Urothelium cell line (cell line): ENCODE data around the gene ZBTB47.
A peak's percentile ranks its signal among the peaks of the same experiment; 100 is the strongest.

ENCODE experiments used
- DNase-seq: peaks from one replicate; pipeline ENCODE4 v3.0.0; 2011; ENCODE audit warnings: low spot score, mixed read lengths
- FAIRE-seq: peaks from 2 replicates; lab custom pipeline; 2011; peaks lifted over from hg19 to GRCh38; lab: Jason Lieb, UNC

The ZBTB47 gene

DNA sequence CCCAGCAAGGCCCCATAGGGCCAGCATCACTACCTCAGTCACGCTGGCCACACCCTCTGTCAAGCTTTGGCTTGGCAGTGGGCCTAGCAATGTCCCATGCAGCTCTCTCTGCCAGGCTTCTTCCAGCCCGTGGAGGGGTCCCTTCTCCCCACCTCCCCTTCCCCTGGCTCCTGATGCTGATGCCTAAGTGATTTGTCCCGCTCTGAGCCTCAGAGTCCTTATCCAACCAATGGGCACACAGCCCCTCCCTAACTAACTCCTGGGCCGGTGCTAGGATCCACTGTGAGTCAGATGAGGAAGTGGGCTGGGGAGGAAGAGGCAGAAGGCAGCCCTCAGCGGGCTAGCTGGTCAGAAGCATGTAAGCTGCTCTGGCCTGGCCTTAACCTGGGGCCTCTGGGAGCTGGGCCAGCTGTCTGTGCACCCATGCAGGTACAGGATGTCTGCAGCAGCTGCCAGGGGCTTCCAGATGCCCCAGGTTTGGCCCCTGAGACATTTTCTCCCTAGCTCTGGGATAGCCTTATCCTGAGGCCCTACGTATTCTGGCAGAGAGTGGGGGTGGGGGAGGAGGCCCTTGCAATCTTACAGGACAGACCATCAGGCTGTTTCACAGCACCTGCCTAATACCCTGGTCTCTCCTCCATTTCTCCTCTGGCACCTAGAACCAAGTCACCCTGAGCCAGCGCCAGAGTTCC is 740 bp upstream of the ZBTB47 start:
- peak; percentile 88 for FAIRE-seq
- peak; percentile 85 for DNase-seq

DNA sequence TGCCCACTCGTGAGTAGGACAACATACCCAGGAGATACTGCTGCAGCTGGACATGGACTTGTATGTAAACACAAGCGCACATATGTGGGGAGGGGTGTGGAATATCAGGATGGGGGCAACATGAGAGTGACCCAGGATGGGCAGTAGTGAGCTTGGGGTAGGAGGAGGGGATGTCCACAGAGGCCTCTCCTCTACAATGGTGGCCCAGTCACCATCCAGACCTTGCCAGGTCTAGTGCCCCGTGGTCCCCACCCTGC is 266 bp upstream of the ZBTB47 start:
- DNase-seq (no peak), FAIRE-seq (no peak)

DNA sequence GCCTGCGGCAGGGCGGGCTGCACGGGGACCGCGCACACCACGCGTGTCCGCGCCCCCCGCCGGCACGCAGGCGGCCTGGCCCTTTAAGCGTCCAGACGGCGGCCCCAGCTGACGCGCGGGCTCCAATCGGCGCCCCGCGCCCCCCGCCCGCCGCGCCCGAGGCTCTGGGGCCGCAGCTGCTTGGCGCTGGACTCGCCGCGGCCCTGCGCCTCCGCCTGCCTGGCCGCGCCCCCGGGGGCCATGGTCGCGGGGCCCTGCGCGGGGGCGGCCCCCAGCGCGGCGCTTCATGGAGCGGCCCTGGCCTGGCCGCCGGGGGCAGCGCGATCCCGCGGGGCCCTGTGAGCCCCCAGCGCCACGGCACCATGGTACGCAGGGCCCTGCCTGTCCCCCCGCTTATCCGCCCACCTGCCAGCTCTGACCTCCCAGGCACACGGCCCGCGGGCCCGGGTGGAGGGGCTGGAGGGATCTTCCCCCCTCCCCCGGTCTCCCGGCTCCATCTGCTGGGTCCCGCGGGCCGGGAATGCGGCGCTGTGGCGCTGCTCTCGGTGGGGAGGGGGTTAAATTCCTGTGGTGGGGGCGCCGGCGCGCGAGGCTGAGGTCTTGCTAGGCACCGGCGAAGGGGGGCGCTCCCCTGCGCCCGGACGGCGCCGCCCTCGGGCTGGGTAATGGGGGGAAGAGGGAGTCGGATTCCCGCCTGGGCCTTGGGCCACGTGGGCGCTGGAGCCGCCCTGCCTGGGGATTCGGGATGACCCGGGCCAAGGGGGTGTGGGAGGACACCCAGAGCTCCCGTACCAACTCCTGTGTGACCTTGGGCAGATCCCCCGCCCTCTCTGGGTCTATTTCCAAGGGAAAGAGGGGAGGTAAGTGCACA is 1.1 kb downstream of the ZBTB47 start:
- DNase-seq = peak; percentile 71

DNA sequence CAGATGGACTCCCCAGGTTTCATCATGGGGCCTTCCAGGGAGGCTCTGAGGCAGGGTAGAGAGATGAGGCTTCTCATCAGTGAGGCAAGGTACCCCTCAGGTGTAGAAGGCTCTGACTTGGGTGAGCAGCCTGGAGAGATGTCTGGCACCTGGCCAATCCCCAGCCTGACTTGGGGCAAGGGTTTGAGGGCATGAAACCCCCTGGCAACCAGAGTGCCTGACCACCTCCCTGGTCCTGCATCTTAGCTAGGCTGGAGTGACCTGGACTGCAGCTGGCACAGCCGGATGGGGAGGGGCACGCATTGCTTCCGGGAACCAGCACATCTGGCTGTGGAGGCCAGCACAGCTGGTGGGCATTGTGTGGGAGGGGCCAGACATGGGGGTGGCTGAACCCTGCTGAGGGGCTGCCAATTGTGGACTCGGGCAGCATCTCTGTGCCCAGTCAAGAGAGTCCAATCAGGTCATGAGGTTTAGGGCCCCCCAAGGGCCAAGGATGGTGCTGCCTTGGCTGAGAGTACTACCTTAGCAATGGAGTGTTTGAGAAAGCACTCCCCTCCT is 1.9 kb downstream of the ZBTB47 start:
- FAIRE-seq (peak; percentile 93), DNase-seq (no peak)

More for the DNA sequence above, 1.1 kb downstream of the ZBTB47 start:
- FAIRE-seq = peak; percentile 74

DNA sequence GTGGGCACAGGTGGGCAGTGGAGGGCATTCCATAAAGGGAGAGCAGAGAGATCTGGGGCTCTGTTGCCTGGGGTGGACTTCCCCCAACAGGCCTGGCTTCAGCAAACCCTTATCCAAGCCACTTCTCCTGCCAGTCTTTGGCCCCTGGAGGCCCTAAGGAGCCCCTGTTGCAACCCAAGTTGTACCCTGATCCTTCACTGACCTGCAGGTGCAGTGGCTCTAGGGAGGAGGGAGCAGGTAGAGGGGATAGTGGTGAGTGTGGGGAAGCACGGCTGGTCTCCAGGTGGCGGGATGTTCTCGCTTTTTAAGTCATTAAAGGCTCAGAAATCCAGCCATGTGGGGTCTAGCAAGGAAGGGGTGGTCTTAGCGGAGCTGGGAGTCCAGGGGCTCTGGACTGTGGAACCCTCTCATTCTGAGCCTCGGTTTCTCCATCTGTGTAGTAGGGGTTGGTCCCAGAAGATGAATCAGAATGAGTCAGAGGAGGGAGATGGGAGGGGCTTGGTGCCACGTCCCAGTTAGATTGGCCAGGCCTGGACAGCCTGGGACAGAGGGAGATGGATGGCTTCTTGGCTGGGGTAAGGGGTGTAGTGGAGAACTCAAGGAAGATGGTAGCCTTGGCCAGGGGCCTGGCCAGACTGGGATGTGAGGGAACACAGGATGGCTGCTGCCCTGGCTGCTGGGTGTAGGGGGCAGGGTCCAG is 2.6 kb downstream of the ZBTB47 start:
- FAIRE-seq (no peak), DNase-seq (no peak)

DNA sequence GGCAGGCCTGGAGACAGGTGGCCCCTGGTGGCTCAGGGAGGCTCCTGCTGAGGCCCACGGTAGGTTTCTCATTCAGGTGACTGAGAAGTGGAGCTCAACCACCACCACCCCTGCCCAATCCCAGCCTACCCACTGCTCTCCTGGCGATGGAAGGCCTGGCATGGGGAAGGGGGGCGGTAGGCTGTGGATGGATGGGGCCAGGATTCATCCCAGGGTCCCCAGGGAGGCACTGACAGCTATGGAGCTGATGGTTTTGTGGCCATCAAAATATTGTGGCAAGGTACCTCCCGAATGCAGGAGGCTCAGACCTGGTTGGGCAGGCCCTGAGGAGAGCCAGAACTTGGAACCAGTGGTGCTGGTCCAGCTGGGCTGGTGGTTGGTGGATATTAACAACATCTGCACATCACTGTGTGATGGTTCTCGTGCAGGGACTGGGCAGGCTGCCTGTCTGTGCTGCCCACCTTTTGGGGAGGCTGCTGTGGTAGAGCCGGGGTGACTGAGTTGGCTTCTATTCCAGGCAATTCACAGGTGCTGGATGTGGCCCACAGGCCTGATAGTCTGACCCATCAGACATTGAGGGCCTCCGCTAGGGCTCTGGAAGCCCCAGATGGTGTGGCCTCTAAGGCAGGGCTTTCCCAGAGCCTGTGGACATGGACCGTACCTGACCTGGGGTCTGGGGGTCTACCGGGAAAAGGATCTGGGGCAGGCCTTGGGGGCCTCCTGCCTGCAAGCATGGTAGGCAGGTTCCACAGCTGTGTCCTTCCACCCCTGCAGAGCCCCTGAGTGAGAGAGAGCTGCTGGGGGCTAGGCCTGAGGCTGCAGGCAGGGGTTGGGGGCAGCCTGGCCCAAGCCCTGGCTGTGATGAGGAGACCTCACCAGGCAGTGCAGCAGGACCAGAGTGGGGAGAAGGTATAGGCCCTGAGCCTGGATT is 3.4 kb downstream of the ZBTB47 start:
- DNase-seq (no peak), FAIRE-seq (no peak)

DNA sequence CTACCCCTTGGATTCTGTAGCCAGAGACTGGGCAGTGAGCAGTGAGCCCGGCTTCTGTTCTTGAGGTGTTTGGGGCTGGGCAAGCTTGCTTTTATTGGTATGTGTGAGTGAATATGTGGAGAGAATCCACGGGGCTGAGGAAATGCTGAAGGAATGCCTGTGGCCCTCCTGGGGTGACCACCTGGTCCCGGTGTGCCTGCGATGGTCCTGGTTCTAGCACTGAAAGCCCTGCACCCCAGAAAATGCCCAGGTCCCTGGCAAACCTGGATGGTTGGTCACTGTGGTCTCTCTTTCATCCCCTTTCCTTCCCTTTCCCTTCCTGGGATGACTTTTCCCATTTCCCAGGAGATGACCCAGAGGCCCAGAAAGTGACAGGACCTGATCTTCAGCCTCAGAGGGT is 4.2 kb downstream of the ZBTB47 start:
- FAIRE-seq (no peak), DNase-seq (no peak)

DNA sequence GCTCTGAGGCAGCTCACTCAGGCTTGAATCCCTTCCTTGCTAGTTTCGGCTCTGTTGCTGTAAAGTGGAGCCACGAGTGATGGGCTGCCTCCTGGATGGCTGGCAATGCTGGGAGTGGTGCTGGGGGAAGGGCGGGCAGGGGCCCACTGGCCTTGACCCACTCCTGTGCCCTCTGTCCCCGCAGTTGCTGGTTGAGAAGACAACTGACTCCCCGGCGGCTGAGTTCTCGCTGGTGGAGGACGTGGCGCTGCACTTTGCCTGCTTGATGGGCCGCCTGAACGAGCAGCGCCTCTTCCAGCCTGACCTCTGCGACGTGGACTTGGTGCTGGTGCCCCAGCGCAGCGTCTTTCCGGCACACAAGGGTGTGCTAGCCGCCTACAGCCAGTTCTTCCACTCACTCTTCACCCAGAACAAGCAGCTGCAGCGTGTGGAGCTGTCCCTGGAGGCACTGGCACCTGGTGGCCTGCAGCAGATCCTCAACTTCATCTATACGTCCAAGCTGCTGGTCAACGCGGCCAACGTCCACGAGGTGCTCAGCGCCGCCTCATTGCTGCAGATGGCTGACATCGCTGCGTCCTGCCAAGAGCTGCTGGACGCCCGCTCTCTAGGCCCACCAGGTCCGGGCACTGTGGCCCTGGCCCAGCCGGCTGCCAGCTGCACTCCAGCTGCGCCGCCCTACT is 4.7 kb downstream of the ZBTB47 start:
- no peak for DNase-seq
- peak; percentile 42 for FAIRE-seq

DNA sequence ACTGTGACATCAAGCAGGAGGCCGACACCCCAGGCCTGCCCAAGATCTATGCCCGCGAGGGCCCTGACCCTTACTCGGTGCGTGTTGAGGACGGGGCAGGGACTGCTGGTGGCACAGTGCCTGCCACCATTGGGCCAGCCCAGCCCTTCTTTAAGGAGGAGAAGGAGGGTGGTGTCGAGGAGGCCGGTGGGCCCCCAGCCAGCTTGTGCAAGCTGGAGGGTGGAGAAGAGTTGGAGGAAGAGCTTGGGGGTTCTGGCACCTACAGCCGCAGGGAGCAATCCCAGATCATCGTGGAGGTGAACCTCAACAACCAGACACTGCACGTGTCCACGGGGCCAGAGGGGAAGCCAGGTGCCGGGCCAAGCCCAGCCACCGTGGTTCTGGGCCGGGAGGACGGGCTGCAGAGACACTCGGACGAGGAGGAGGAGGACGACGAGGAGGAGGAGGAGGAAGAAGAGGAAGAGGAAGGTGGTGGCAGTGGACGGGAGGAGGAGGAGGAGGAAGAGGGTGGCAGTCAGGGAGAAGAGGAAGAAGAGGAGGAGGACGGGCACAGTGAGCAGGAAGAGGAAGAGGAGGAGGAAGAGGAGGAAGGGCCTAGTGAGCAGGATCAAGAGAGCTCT is 5.4 kb downstream of the ZBTB47 start:
- FAIRE-seq = no peak
- DNase-seq = no peak

DNA sequence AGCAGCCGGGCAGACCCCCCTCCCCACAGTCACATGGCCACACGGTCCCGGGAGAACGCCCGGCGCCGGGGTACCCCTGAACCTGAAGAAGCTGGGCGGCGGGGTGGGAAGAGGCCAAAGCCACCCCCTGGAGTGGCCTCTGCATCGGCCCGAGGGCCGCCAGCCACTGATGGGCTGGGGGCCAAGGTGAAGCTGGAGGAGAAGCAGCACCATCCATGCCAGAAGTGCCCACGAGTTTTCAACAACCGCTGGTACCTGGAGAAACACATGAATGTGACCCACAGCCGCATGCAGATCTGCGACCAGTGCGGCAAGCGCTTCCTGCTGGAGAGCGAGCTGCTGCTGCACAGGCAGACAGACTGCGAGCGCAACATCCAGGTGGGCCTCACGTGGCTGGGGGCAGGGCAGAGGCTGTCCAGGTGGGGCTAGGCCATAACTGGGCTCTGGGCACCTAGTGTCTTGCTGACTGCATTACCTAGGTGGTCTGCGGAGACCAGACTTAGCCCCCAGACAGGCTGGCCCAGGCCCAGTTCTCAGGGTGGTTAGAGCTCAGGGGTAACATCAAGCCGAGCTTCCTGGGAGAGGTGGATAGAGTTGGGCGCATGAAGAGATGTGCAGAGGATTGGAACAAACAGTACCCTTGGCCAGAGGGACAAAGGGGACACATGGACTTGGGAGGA is 6.1 kb downstream of the ZBTB47 start:
- peak; percentile 82 for FAIRE-seq
- DNase-seq = no peak

DNA sequence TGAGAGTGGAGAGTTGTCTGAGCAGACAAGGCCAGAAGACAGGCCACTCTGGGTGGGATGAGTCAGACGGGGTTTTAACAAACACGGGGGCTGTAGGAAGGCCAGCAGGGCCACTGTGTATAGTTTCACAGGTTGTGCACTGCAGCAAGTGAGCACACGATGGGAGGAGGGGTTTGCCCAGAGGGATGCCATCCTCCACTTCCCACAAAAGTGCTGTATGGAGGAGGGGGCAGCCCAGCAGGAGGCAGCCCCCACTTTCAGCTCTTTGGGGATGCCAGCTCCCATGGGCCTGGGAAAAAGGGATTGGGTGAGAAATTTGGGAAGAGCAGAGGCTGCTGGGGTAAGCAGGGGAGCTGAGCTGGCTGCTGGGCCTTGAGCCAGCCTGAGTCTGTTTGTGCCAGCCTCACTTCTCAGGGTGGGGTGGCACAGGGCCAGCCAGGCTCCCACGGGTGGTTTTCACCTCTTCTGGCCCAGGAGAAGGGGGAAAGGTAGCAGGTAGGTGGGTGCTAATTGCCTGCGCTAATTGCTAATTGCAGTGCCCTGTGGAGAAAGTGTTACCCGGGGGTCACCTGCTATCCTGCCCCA is 6.7 kb downstream of the ZBTB47 start:
- no peak for DNase-seq
- FAIRE-seq = no peak

DNA sequence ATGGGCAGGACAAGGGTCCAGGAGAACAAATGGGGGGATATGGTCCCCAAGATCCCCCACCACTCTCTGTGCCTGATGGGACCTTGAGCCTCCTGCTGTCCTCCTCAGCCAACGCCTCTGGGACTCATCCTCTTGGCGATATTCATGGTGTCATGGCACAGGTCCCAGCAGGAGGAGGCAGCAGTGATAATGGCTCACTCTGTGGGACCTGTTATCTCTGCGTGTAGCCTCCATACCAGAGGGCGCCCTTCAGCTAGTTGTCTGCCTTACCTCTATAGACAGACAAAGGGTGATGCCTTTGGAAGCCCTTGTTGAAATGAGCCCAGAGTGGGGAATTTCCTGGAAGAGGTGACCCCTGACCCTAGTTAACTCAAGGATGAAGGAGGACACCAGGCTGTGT is 7.4 kb downstream of the ZBTB47 start:
- no peak for FAIRE-seq
- DNase-seq = no peak

DNA sequence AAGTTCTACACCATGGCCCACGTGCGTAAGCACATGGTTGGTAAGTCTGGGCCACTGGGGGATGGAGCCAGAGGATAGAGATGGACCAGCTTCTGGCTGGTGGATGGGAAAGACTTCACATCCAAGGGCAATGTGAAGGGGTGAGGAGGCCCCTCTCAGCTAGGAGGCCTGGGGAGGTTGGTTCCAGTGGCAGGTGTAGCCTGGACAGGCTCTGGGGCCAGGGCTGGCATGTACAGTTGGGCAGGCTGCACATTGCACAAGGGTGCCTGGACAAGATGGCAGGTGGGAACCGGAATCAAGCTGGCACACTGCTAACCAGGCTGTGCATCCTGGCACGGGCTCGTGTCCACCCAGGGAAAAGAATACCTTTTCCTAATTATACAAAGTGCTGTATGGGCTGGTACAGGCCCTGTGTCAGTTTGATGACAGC is 8.1 kb downstream of the ZBTB47 start:
- no peak for FAIRE-seq
- no peak for DNase-seq

DNA sequence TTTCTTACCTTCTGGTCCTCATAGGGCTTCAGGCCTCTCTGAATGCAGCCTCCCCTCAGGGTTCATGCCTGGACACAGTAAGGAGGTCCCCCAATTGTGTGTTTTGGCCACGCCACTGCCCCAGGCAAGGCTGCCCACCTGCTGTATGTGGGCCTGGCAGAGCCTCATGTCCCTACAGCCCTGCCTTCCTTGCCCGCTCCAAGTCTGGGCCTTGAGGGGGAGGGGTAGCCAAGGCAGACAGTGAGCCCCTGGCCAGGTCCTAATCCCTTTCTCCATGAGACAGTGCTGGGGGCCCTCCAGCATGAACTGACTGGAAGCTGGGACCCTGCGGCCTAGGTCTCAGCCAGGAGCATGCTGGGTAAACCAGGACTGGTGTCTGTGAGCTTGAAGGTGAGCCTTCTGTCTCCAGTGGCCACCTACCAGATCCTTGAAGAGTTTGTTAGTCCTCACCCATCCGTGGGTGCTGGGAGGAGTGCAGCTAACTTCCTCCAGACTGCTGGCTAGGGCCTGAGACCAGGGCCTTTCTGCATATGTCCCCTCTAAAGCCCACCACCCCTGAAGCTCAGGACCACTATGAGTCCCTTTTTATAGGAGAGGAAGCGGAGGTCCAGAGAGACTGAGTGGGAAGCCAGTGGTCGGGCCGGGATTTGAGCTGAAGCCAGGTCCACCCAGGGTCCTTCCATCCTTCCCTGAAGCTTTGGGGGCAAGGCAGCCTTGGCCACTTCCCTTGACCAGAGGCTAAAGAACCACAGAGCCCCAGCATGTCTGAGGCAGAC is 8.7 kb downstream of the ZBTB47 start:
- DNase-seq = no peak
- FAIRE-seq = no peak

DNA sequence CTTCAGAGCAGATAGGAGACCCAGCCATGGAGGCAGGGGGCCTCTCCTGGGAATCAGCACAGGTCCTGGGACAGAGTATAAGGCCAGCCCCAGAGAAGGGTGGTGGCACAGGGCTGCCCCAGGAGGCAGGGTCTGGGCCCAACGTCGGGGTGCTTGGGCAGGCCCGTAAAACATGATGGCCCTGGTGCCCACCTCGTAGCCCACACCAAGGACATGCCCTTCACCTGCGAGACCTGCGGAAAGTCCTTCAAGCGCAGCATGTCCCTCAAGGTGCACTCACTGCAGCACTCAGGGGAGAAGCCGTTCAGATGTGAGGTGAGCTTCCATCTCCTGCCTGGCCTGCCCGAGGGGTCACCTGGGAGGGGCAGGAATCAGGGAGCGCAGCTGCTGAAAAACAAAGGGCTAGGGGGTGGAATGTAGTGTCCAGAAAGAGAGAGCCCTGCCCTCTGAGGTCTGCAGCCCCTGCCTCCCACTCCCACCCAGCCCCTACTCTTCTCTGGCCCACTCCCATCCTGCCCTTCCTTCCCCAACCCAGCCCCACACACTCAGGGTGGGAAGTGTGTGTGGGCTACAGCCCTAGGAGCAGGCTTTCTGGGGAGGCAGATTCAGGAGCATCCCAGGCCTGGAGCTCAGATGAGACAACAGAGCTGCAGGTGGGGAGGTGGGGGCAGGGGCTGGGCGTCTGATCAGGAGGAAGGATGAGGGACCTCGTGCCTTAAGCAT is 9.5 kb downstream of the ZBTB47 start:
- FAIRE-seq (no peak), DNase-seq (no peak)

DNA sequence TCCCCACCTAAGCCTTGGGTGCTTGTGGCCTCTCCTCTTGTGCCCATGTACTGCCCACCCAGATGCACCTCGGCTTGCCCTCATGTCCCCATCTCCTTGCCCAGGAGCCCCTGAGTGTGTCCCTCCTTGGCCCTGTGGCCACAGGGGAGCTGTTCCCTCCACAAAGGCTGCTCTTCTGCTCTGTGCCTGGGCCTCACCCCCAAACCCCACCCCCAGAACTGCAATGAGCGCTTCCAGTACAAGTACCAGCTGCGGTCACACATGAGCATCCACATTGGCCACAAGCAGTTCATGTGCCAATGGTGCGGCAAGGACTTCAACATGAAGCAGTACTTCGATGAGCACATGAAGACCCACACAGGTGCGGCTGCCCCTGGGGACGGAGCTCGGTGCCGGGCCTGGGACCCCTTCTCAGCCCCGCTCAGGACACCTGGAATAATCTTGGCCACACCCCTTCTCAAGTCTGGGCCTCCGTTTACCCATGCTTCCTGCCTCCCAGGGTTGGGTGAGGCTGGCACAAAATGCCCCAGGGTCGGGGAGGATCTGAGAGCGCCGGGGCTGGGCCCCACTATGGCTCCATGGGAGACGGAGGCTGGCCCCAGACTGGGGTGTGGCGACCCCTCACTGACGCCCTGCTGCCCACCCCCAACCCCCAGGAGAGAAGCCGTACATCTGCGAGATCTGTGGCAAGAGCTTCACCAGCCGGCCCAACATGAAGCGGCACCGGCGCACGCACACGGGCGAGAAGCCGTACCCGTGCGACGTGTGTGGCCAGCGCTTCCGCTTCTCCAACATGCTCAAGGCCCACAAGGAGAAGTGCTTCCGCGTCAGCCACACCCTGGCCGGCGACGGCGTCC is 10.3 kb downstream of the ZBTB47 start:
- no peak for FAIRE-seq

More for the DNA sequence above, 10.3 kb downstream of the ZBTB47 start:
- no peak for DNase-seq
